ENCODE measurements around the gene HLA-DMA. TPM values are rescaled to one million over a fixed set of nuclear protein-coding genes. Genes with fewer than 3 reads are reported as not detected.

HLA-DMA gene
- 2.7 to 3.6 TPM (median 3.2 TPM) in 5 replicates for total RNA-seq (2022; extraction: Qiagen RNA extraction; ENCODE audit: low read depth)

GRCh38 chr6:32952817-32953739 lies at the start of gene HLA-DMA:
HLA-DMA (minus strand) TSS chr6:32953097; CDS start chr6:32953036, 61 bp downstream.

GRCh38 chr6:32968093-32968866 lies 15.4 kb upstream of the HLA-DMA start, which contains the start of gene BRD2:
BRD2 (plus strand) TSS chr6:32968594; CDS start chr6:32972899, 4,305 bp downstream.

GRCh38 chr6:32940656-32941213 lies 12.2 kb downstream of the HLA-DMA start, which contains the start of gene HLA-DMB:
HLA-DMB (minus strand) TSS chr6:32941028; CDS start chr6:32940807, 221 bp downstream.

Other genes starting within 250 kb of the HLA-DMA start
- gene HLA-DQA2, start 211.7 kb downstream of the HLA-DMA start, total RNA-seq (2022; extraction: Qiagen RNA extraction; ENCODE audit: low read depth), result not detected in 5 replicates
- not detected in 5 replicates for gene HLA-DQB2, start 189.6 kb downstream of the HLA-DMA start, total RNA-seq (2022; extraction: Qiagen RNA extraction; ENCODE audit: low read depth)
- 0.16 to 0.23 TPM in 2 of 5 replicates, not detected in the others for gene HLA-DOB, start 136.1 kb downstream of the HLA-DMA start, total RNA-seq (2022; extraction: Qiagen RNA extraction; ENCODE audit: low read depth)
- 10.9 to 20.6 TPM (median 17.8 TPM) in 5 replicates for gene TAP2, start 114.4 kb downstream of the HLA-DMA start, total RNA-seq (2022; extraction: Qiagen RNA extraction; ENCODE audit: low read depth)
- gene PSMB8, start 109.0 kb downstream of the HLA-DMA start, total RNA-seq (2022; extraction: Qiagen RNA extraction; ENCODE audit: low read depth), result 18.6 to 22.5 TPM (median 20.0 TPM) in 5 replicates
- gene TAP1, start 99.4 kb downstream of the HLA-DMA start, total RNA-seq (2022; extraction: Qiagen RNA extraction; ENCODE audit: low read depth), result 28.3 to 38.6 TPM (median 34.4 TPM) in 5 replicates
- 15.8 to 24.7 TPM (median 19.0 TPM) in 5 replicates for gene PSMB9, start 98.9 kb downstream of the HLA-DMA start, total RNA-seq (2022; extraction: Qiagen RNA extraction; ENCODE audit: low read depth)
- gene HLA-DMB, start 12.1 kb downstream of the HLA-DMA start, total RNA-seq (2022; extraction: Qiagen RNA extraction; ENCODE audit: low read depth), result 1.1 to 2.2 TPM (median 1.8 TPM) in 5 replicates
- gene BRD2, start 15.5 kb upstream of the HLA-DMA start, total RNA-seq (2022; extraction: Qiagen RNA extraction; ENCODE audit: low read depth), result 127 to 155 TPM (median 130 TPM) in 5 replicates
- gene HLA-DOA, start 56.5 kb upstream of the HLA-DMA start, total RNA-seq (2022; extraction: Qiagen RNA extraction; ENCODE audit: low read depth), result not detected in 5 replicates
- 0.05 TPM in 1 of 5 replicates, not detected in the others for gene HLA-DPA1, start 120.6 kb upstream of the HLA-DMA start, total RNA-seq (2022; extraction: Qiagen RNA extraction; ENCODE audit: low read depth)
- not detected in 5 replicates for gene HLA-DPB1, start 122.9 kb upstream of the HLA-DMA start, total RNA-seq (2022; extraction: Qiagen RNA extraction; ENCODE audit: low read depth)
- 0.71 to 1.5 TPM (median 0.79 TPM) in 5 replicates for gene COL11A2, start 239.4 kb upstream of the HLA-DMA start, total RNA-seq (2022; extraction: Qiagen RNA extraction; ENCODE audit: low read depth)
- 14.6 to 23.6 TPM (median 21.7 TPM) in 5 replicates for gene RXRB, start 247.6 kb upstream of the HLA-DMA start, total RNA-seq (2022; extraction: Qiagen RNA extraction; ENCODE audit: low read depth)
- gene SLC39A7, start 247.8 kb upstream of the HLA-DMA start, total RNA-seq (2022; extraction: Qiagen RNA extraction; ENCODE audit: low read depth), result 99.1 to 115 TPM (median 112 TPM) in 5 replicates